ENCODE data around the gene IGSF23.
A peak's percentile ranks its signal among the peaks of the same experiment; 100 is the strongest.
"Not testable (repeated sequence)": the region's sequence is repeated elsewhere in the genome, so short reads cannot be mapped to it uniquely, and the experiment has no call there.

Gene IGSF23

GRCh38 chr19:44587963-44588770, 25.2 kb upstream of the IGSF23 start:
- peak; percentile 81 to 91 for DNase-seq

- no peak for DNase-seq
Measured at GRCh38 chr19:44588771-44589112, 24.6 kb upstream of the IGSF23 start.

- DNase-seq, result no peak
Measured at GRCh38 chr19:44590245-44591059, 22.9 kb upstream of the IGSF23 start.

- DNase-seq, result not testable (repeated sequence)
Measured at GRCh38 chr19:44591340-44591993, 21.9 kb upstream of the IGSF23 start.

- DNase-seq, result peak; percentile 47 to 78
Measured at GRCh38 chr19:44592451-44592890, 20.9 kb upstream of the IGSF23 start.

- no peak for DNase-seq
Measured at GRCh38 chr19:44593294-44593693, 20.1 kb upstream of the IGSF23 start.

GRCh38 chr19:44593866-44594266, 19.5 kb upstream of the IGSF23 start:
- DNase-seq, result not testable (repeated sequence)

- no peak for DNase-seq
Measured at GRCh38 chr19:44596428-44597130, 16.8 kb upstream of the IGSF23 start.

- DNase-seq, result no peak
Measured at GRCh38 chr19:44597131-44597491, 16.3 kb upstream of the IGSF23 start.

GRCh38 chr19:44598355-44598754, 15.0 kb upstream of the IGSF23 start:
- no peak for DNase-seq

- no peak for DNase-seq
Measured at GRCh38 chr19:44598880-44599279, 14.5 kb upstream of the IGSF23 start.

- no peak for DNase-seq
Measured at GRCh38 chr19:44600466-44600865, 12.9 kb upstream of the IGSF23 start.

GRCh38 chr19:44602081-44602480, 11.3 kb upstream of the IGSF23 start:
- DNase-seq, result no peak

GRCh38 chr19:44603201-44603945, 10.0 kb upstream of the IGSF23 start:
- DNase-seq, result no peak

GRCh38 chr19:44604241-44604640, 9.1 kb upstream of the IGSF23 start:
- DNase-seq, result no peak

GRCh38 chr19:44605547-44605946, 7.8 kb upstream of the IGSF23 start:
- no peak for DNase-seq

GRCh38 chr19:44607049-44607448, 6.3 kb upstream of the IGSF23 start:
- peak; percentile 30 to 54 for DNase-seq

- no peak for DNase-seq
Measured at GRCh38 chr19:44607917-44608316, 5.4 kb upstream of the IGSF23 start.

- DNase-seq, result peak; percentile 27 to 31
Measured at GRCh38 chr19:44608391-44608821, 5.0 kb upstream of the IGSF23 start.

- DNase-seq, result no peak
Measured at GRCh38 chr19:44609219-44609618, 4.1 kb upstream of the IGSF23 start.

- DNase-seq, result peak; percentile 47 to 48
Measured at GRCh38 chr19:44610497-44610896, 2.9 kb upstream of the IGSF23 start.

GRCh38 chr19:44611812-44612295, 1.5 kb upstream of the IGSF23 start:
- no peak for DNase-seq

Measured in inflammatory macrophage (primary cell).